GM18498 (cell line): ENCODE data around the gene CST3.
"Not testable (repeated sequence)": the region's sequence is repeated elsewhere in the genome, so short reads cannot be mapped to it uniquely, and the experiment has no call there.

Experiments
- ATAC-seq: cut with Tn5 transposase; IDR thresholded peaks from one replicate; pipeline ENCODE4 v1.9.1; 2021; ENCODE audit warnings: mild to moderate bottlenecking, moderate library complexity; ENCODE audit not compliant: unreplicated experiment

CST3 gene, protein sequence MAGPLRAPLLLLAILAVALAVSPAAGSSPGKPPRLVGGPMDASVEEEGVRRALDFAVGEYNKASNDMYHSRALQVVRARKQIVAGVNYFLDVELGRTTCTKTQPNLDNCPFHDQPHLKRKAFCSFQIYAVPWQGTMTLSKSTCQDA

DNA sequence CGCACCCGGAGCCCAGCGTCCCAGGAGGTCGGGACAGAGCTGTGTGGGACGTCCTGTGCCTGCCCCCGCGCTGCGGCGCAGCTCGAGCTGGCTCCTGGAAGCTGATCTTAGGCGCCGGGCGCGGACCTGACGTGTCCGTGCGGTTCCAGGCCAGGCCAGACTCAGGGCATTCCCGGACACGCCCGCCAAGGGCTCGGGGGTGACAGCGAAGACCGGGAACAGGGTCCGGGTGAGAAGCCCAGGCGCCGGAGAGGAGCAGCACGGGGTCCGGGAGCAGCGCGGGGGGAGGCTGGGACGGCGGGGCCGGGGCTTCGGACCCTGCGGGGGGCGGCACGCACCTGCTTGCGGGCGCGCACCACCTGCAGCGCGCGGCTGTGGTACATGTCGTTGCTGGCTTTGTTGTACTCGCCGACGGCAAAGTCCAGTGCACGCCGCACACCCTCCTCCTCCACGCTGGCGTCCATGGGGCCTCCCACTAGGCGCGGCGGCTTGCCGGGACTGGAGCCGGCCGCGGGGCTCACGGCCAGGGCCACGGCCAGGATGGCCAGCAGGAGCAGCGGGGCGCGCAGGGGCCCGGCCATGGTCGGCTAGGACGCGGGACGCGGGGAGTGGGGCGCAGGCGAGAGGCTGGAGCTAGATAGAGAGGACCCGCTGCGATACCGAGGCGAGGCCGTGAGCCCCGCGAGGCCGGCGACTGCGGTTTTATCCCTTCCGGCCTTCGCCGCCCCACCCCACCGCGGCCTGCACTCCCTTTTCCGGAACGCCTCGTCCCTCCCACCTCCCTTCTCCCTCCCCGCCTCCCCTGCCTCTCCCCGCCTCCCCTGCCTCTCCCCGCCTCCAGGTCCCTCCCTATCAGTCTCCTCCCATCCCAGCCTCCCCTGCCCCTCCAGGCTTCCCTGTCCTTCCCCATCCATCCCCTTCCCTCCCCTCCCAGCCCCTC, at the start of gene CST3:
Gene CST3, minus strand, starts transcription at position 674 of the 940 bp plus-strand sequence. Its CDS starts 93 bp downstream, at position 581.
- peak; percentile 67 for ATAC-seq

GRCh38 chr20:23686046-23686750, 48.4 kb upstream of the CST3 start:
- no peak for ATAC-seq

DNA sequence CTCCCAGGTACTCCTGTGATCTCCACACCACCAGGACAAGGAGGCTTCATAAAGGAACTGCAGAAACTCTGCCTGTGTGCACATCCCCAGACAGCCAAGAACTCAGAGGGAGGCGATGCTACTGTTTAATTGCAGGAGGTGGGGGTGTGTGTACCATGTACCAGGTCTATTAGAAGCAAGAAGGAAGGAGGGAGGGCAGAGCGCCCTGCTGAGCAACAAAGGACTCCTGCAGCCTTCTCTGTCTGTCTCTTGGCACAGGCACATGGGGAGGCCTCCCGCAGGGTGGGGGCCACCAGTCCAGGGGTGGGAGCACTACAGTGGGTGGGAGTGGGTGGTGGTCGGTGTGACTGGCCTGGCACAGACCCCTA, 47.8 kb upstream of the CST3 start:
- ATAC-seq: not testable (repeated sequence)

- ATAC-seq: no peak
Measured at GRCh38 chr20:23684261-23684660, 46.5 kb upstream of the CST3 start.

- no peak for ATAC-seq
Measured at GRCh38 chr20:23683807-23684206, 46.1 kb upstream of the CST3 start.

- no peak for ATAC-seq
Measured at GRCh38 chr20:23683281-23683680, 45.5 kb upstream of the CST3 start.

DNA sequence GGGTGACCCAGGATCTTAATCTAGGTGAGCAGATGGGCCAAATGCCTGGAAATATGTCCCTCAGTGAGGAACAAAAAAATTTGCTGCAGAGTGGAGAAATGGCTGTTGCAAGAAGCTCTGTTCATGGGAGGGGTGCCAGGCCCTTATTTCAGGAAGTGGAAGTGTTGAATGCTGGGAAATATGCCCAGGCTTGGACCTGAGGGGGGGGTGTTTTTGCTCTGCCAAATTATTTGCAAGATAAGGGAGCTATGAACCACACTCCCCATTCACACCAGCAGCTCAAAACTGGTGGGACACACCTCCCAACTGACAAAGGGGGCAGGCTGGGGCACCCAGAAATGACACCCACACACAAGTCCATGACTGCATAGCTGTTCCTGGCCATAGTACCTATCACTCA, 42.4 kb upstream of the CST3 start:
- no peak for ATAC-seq

DNA sequence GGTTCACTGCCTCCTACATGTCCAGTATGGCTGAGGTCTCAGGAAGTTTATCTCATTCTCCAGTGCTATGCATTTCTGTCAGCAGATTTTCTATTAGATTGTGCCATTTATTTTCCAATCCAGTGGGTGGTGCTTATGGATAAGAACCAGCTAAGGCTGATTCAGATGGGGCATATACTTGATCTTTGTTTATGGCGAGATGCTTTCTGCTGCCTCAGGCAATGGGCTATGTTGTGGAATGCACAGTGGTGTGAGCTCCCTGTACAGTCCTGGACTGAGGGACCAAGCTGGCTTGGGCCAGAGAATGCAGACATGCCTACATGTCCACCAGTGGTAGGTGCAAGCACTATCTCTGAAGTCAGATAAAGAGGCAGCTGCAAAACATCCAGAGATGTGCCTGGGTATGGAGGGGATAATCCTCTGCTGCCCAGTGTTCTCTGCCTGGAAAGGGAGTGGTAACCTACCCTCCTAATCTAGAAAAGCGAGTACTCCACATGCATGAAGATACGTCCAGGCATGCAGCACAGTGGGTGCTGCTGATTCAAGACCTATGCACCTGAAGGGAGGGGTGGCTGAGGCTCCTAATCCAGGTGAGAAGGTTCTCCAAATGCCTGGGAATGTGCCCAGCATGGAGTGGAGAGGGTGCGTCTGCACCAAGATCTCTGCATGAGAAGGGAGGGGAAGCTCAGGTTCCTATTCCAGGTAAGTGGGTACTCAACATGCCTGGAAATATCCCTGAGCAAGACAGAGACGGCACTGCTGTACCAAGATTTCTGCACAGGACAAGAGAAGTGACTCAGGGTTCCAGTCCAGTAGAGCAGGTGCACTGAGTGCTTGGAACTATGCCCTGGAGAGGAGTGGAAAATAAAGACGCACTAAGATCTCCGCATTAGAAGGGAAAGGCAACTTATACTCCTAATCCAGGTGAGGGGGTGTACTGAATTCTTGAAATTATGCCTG, 41.7 kb upstream of the CST3 start:
- ATAC-seq: no peak

DNA sequence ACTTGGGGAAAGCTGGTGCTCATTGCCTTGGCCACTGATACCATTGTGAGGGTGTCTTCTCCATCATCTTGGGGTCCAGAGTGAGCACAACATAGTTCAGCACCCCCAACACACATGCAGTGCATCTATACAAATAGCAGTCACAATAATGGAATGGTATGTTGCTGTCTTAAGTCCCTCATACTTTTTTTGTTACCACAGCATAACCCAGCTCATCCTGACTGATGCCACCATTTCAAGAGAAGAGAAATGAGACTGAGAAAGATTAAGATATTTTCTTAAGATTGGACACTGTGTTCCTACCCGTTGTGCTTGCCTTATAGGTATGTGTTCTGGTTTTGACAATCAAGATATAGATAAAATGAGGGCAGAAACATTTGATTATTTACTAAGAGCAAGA, 35.5 kb upstream of the CST3 start:
- no peak for ATAC-seq

DNA sequence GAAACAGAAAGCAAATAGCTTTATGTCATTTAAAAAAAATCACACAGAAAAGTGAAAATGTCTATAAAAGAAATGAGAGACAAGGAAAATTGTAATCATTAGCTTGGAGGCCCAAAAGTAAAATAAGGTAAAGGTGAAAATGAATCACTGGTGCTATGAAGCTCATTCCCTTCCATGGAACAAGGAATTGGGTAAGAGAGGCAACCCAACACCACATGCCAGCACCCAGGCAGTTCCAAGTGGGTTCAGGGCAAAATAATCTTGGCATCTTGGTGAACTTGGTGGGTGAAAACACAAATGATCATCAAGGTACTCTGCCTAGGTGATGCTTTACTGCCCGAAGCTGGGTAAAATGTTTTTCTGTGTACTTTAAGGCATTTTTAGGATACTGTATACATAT, 34.4 kb upstream of the CST3 start:
- no peak for ATAC-seq

DNA sequence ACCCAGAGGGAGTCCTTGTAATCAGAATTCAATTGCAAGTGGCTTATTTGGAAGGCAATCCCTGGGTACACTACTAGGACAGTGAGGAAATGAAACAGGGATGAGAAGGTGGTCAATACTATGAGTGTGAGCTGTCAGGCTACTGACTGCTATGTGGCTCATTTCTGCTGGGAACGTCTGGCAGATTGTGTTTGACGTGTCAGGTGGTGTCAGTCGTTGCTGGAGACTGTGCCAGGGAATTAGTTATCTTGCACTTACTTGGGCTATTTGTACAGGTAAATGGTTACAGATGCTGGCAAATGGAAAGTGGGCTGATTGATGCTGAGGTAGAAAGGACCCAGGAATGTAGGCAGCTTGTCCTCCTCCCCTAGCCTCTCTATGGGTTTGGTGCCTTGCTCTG, 33.7 kb upstream of the CST3 start:
- ATAC-seq: no peak

- no peak for ATAC-seq
Measured at GRCh38 chr20:23670361-23670760, 32.6 kb upstream of the CST3 start.

- ATAC-seq: no peak
Measured at GRCh38 chr20:23669866-23670265, 32.1 kb upstream of the CST3 start.

DNA sequence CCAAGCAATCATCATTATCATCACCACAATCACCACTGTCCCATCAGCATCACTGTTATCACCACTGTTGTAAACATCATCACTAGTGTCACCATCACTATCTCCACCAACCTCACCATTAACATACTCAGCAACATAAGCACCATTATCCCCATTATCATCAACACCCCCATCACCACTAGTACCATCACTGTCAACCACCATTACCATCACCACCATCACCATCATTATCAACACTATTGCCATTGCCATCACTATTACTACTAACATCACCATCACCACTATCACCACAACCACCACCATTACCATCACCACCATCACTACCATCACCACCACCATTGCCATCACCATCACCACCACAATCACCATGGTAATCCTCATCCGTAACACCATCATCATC, 31.6 kb upstream of the CST3 start:
- no peak for ATAC-seq

DNA sequence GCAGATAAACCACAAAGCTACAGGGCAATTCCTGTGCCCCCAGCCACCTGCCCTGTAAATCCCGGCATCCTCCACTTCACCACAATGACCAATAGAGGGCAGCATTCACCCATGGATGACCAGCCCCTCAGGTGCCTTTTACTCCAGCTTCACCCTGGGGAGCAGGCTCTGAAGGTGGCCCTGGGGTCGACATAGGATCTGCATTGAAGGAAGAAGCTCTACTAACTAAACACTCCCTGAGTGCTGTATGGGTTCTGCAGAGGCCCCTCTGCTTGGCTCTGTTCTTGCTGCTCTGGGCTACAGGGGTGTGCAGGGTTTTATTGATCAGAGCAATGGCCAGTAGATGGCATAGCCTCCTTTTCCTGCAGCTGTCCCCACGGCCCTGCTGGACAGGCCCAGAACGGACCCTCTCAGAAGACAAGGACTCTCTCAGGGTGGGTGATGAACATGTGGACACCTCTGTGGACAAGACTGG, 30.8 kb upstream of the CST3 start:
- ATAC-seq: peak; percentile 78

- ATAC-seq: no peak
Measured at GRCh38 chr20:23667666-23668065, 29.9 kb upstream of the CST3 start.

DNA sequence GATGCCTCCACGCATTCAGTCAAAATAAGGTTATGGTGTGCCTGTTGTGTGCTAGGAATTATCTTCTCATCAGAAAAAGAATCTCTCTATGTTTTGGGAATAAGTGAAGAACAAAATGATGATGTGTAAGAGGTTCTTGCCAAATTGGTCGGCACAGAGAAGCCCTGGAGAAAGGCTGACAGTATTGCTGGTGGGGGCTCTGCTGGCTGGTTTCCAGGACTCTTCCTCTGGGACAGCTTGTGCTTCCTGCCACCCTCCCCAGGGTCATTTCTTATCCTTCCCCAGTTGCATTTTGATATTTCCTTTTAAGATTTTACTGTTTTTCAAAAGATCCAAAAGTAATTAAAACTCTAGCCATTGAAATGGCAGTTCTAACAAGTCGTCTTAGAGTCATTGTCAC, 28.9 kb upstream of the CST3 start:
- ATAC-seq: no peak

DNA sequence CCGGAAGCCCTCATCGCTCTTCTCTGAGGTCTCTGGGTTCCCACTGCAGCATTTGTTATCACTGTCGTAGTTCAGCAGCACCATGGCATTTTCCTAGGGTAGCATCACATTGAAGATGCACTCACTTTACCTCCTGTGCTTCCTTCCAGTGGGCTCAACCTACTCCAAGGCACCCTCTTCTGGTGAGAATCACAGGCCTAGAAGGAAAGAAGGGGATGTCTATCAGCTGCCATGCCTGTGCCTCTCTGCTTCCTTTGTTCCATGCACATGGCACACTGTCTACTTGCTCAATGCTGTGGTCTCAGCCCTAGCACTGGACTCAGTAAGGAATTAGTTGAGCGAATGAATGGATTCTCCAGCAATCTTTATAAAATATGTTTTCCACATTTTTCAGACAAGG, 28.4 kb upstream of the CST3 start:
- no peak for ATAC-seq

DNA sequence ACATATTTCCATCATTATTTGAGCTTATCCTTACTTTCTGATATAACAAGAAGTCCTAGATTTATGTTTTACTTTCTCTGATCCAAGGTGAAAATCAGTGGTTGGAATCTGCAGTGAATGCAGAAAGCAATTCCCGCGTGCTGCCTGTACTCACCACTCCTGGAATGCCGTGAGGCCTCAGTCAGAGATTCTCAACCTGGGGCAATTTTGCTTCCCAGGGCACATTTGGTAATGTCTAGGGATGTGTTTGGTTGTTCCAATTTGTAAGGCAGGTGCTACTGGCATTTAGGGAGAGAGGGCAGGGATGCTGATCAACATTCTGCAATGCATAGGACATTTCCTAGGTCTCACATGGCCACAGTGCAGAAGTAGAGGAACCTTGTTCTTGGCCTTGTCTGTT, 27.2 kb upstream of the CST3 start:
- ATAC-seq: no peak

GRCh38 chr20:23664046-23664445, 26.3 kb upstream of the CST3 start:
- ATAC-seq: not testable (repeated sequence)

GRCh38 chr20:23663180-23663579, 25.4 kb upstream of the CST3 start:
- no peak for ATAC-seq
